K562 (cell line): Measurements from ENCODE around the gene MCFD2. TPM values are rescaled to one million over a fixed set of nuclear protein-coding genes. Genes with fewer than 3 reads are reported as not detected.

Experiments used
- CCNT2 ChIP-seq: IDR thresholded peaks from 2 replicates; pipeline ENCODE4 v1.6.1; 2011; ENCODE audit warnings: borderline replicate concordance, low read depth, mild to moderate bottlenecking, moderate library complexity, mixed read lengths, low read length; ENCODE audit not compliant: insufficient read length; ENCODE audit errors: extremely low read depth
- CHD2 ChIP-seq: IDR thresholded peaks from 2 replicates; pipeline ENCODE4 v1.6.1; 2011; ENCODE audit warnings: low read depth, low read length
- ETV1 ChIP-seq: fragments of 450-650 bp; conservative IDR thresholded peaks from 2 replicates; pipeline ENCODE4 v1.6.1; 2016; ENCODE audit warnings: missing genetic modification characterization, control low read depth, low read depth, missing compliant biosample characterization
- HNRNPLL ChIP-seq: fragments of 200-400 bp; formaldehyde crosslinking; IDR thresholded peaks from 2 replicates; pipeline ENCODE4 v1.6.1; 2017; ENCODE audit warnings: low read length, low read depth, mild to moderate bottlenecking; ENCODE audit not compliant: poor library complexity, severe bottlenecking
- HOXB6 ChIP-seq: fragments of 250-450 bp; sonication (Bioruptor Pico); IDR thresholded peaks from 2 replicates; pipeline ENCODE4 v1.5.1; 2022; ENCODE audit warnings: mild to moderate bottlenecking, borderline replicate concordance
- MBD2 ChIP-seq: sonication (generic); IDR thresholded peaks from 2 replicates; pipeline ENCODE4 v1.6.1; 2016; ENCODE audit warnings: low read depth, borderline replicate concordance
- MEIS2 ChIP-seq: fragments of 450-650 bp; IDR thresholded peaks from 2 replicates; pipeline ENCODE4 v1.6.1; 2014; ENCODE audit warnings: mild to moderate bottlenecking; ENCODE audit not compliant: partially characterized antibody
- MTF1 ChIP-seq: fragments of 250-450 bp; sonication (Bioruptor Pico); IDR thresholded peaks from 2 replicates; pipeline ENCODE4 v1.9.0; 2021; ENCODE audit warnings: moderate library complexity, mild to moderate bottlenecking, inconsistent platforms, borderline replicate concordance
- NFE2 ChIP-seq: IDR thresholded peaks from 2 replicates; pipeline ENCODE4 v1.6.1; 2014; ENCODE audit warnings: antibody characterized with exemption, low read depth
- NR2C2 ChIP-seq, 2 experiments: fragments of 200-800 bp in 1 of 2; sonication (Bioruptor generic) in 1 of 2; sonication (generic) in 1 of 2; formaldehyde crosslinking in 1 of 2; IDR thresholded peaks; 2 replicates each; pipeline versions ENCODE4 v1.6.1 to v1.8.0; 2016 to 2022; ENCODE audit warnings: mild to moderate bottlenecking in 1 of 2, missing compliant biosample characterization in 1 of 2, missing genetic modification characterization in 1 of 2, missing genetic modification reagents in 1 of 2
- PREB ChIP-seq: sonication (generic); formaldehyde crosslinking; IDR thresholded peaks from 2 replicates; pipeline ENCODE4 v1.8.1; 2023; ENCODE audit warnings: mild to moderate bottlenecking, missing genetic modification reagents
- RB1 ChIP-seq: fragments of 450-650 bp; IDR thresholded peaks from 2 replicates; pipeline ENCODE4 v1.6.1; 2017; ENCODE audit warnings: low read depth, mild to moderate bottlenecking
- RFX1 ChIP-seq: fragments of 450-650 bp; IDR thresholded peaks from 2 replicates; pipeline ENCODE4 v1.6.1; 2016; ENCODE audit warnings: mild to moderate bottlenecking, moderate library complexity
- TAL1 ChIP-seq: fragments of 450-650 bp; IDR thresholded peaks from 2 replicates; pipeline ENCODE4 v1.6.1; 2016; ENCODE audit warnings: mild to moderate bottlenecking
- TARDBP ChIP-seq: fragments of 450-650 bp; IDR thresholded peaks from 2 replicates; pipeline ENCODE4 v1.6.1; 2016
- VEZF1 ChIP-seq: fragments of 200-800 bp; sonication (Bioruptor generic); IDR thresholded peaks from 2 replicates; pipeline ENCODE4 v1.6.1; 2017; ENCODE audit warnings: missing genetic modification characterization, missing compliant biosample characterization
- ZBTB1 ChIP-seq: sonication (generic); formaldehyde crosslinking; IDR thresholded peaks from 2 replicates; pipeline ENCODE4 v1.8.1; 2023; ENCODE audit warnings: missing genetic modification reagents, low read depth, mild to moderate bottlenecking, borderline replicate concordance
- ZBTB8A ChIP-seq: fragments of 450-650 bp; IDR thresholded peaks from 2 replicates; pipeline ENCODE4 v1.6.1; 2018; ENCODE audit warnings: mild to moderate bottlenecking, moderate library complexity; ENCODE audit not compliant: partially characterized antibody
- ZFP30 ChIP-seq: fragments of 250-450 bp; sonication (Bioruptor Pico); IDR thresholded peaks from 2 replicates; pipeline ENCODE4 v1.8.0; 2022; ENCODE audit warnings: moderate library complexity, mild to moderate bottlenecking, inconsistent platforms, borderline replicate concordance
- polyA plus RNA-seq, 8 experiments: library from polyadenylated mRNA; depleted of rRNA in 4 of 8; stranded (reverse) in 5 of 8; unstranded in 3 of 8; fragments of >200 nt; fragmentation: Nextera tagmentation in 2 of 8; fragmentation: Illumina TruSeq in 1 of 8; extraction: Ambion mirVana in 2 of 8; extraction: Trizol in 1 of 8; gene quantifications; 2 replicates each; pipeline versions ENCODE4 v1.2.1 to v1.2.3, GENCODE V29; 2011 to 2014; ENCODE audit warnings: inconsistent platforms in 1 of 8, missing spikeins in 1 of 8
- total RNA-seq, 7 experiments: library from RNA; depleted of rRNA in 6 of 7; stranded (reverse); fragments of >200 nt in 6 of 7; fragmentation: Illumina TruSeq in 2 of 7; extraction: Trizol in 2 of 7; gene quantifications; 2 replicates each; pipeline versions ENCODE4 v1.2.1 to v1.2.3, GENCODE V29; 2011 to 2021; ENCODE audit warnings: low replicate concordance in 1 of 7
- TF ChIP-seq, protein P1 (sequence below), 3 experiments: fragments of 200-800 bp in 1 of 3; fragments of 250-450 bp in 1 of 3; fragments of 450-650 bp in 1 of 3; sonication (Bioruptor Pico) in 1 of 3; sonication (Bioruptor generic) in 1 of 3; formaldehyde crosslinking in 1 of 3; IDR thresholded peaks; 2 replicates each; pipeline versions ENCODE4 v1.6.1 to v1.8.0; 2016 to 2022; ENCODE audit warnings: mild to moderate bottlenecking in 2 of 3, missing genetic modification characterization in 2 of 3, missing compliant biosample characterization in 1 of 3, moderate library complexity in 1 of 3

The MCFD2 gene
- total and polyA plus RNA-seq, 9 of the 15 experiments (the other 6 are each of a cell fraction or from before 2014, with no cell fraction given), result 78.6 to 237 (median 123) TPM

GRCh38 chr2:46915811-46916630, 415 bp upstream of the MCFD2 start (continued):
- peak; percentile 72 for TF ChIP-seq HNRNPLL
- TF ChIP-seq CHD2, result 0 out of 2 replicates have a peak, but pooled peaks have one; percentile 29
- no peak for TF ChIP-seq TARDBP
- no peak for TF ChIP-seq TAL1
- peak; percentile 76 for TF ChIP-seq ETV1 (tag)
- TF ChIP-seq NFE2, result no peak; the same call in 1 of the 2 replicates
- peak; percentile 54 for TF ChIP-seq CCNT2
- TF ChIP-seq, protein P1, sequence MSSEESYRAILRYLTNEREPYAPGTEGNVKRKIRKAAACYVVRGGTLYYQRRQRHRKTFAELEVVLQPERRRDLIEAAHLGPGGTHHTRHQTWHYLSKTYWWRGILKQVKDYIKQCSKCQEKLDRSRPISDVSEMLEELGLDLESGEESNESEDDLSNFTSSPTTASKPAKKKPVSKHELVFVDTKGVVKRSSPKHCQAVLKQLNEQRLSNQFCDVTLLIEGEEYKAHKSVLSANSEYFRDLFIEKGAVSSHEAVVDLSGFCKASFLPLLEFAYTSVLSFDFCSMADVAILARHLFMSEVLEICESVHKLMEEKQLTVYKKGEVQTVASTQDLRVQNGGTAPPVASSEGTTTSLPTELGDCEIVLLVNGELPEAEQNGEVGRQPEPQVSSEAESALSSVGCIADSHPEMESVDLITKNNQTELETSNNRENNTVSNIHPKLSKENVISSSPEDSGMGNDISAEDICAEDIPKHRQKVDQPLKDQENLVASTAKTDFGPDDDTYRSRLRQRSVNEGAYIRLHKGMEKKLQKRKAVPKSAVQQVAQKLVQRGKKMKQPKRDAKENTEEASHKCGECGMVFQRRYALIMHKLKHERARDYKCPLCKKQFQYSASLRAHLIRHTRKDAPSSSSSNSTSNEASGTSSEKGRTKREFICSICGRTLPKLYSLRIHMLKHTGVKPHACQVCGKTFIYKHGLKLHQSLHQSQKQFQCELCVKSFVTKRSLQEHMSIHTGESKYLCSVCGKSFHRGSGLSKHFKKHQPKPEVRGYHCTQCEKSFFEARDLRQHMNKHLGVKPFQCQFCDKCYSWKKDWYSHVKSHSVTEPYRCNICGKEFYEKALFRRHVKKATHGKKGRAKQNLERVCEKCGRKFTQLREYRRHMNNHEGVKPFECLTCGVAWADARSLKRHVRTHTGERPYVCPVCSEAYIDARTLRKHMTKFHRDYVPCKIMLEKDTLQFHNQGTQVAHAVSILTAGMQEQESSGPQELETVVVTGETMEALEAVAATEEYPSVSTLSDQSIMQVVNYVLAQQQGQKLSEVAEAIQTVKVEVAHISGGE (CRISPR knock-in tag; IDR thresholded peaks at IDR 0.05), result peak in 1 of 3 experiments; percentile 89; a peak in 2 of 6 replicates
- no peak for TF ChIP-seq ZBTB1 (CRISPR knock-in tag)
- TF ChIP-seq ZBTB8A, result no peak
- TF ChIP-seq PREB, result no peak
- TF ChIP-seq ZFP30, result no peak
- no peak for TF ChIP-seq MEIS2
- no peak for TF ChIP-seq HOXB6 (CRISPR knock-in tag)
- peak; percentile 68 for TF ChIP-seq RB1
- TF ChIP-seq RFX1, result peak; percentile 99
- no peak for TF ChIP-seq MBD2
- TF ChIP-seq NR2C2 (CRISPR knock-in tag; IDR thresholded peaks at IDR 0.05), result 0 out of 2 replicates have a peak, but pooled peaks have one; percentile 23
- TF ChIP-seq NR2C2 (tag; IDR thresholded peaks at IDR 0.05), result 0 out of 2 replicates have a peak, but pooled peaks have one; percentile 13
- TF ChIP-seq MTF1 (CRISPR knock-in tag), result no peak
- peak; percentile 98 for TF ChIP-seq VEZF1
